H9 (cell line): ENCODE data around the gene IL18R1. TPM values are rescaled to one million over a fixed set of nuclear protein-coding genes. Genes with fewer than 3 reads are reported as not detected.

Source experiments
- DNase-seq: peaks from one replicate; pipeline ENCODE4 v3.0.0-alpha.2; 2017
- H2AFZ ChIP-seq: one replicate; pipeline ENCODE4 v1.6.1; 2013; ENCODE audit warnings: mild to moderate bottlenecking, low read length, control low read depth, moderate library complexity
- H2AK5ac ChIP-seq: 2 replicates; pipeline ENCODE4 v1.6.1; 2013; ENCODE audit warnings: low read length, control low read depth, mixed read lengths; ENCODE audit not compliant: insufficient read length
- H2BK120ac ChIP-seq: one replicate; pipeline ENCODE4 v1.6.1; 2013; ENCODE audit warnings: low read depth, mild to moderate bottlenecking, low read length, control low read depth, inconsistent platforms; ENCODE audit not compliant: poor library complexity, severe bottlenecking
- H2BK12ac ChIP-seq: 2 replicates; pipeline ENCODE4 v1.6.1; 2013; ENCODE audit warnings: low read length, control low read depth, mixed read lengths, low read depth; ENCODE audit not compliant: insufficient read length
- H2BK15ac ChIP-seq: 2 replicates; pipeline ENCODE4 v1.6.1; 2013; ENCODE audit warnings: low read depth, low read length, control low read depth
- H2BK20ac ChIP-seq: one replicate; pipeline ENCODE4 v1.6.1; 2013; ENCODE audit warnings: low read depth, mild to moderate bottlenecking, low read length, control low read depth, inconsistent platforms; ENCODE audit not compliant: poor library complexity, severe bottlenecking
- H2BK5ac ChIP-seq: 2 replicates; pipeline ENCODE4 v1.6.1; 2013; ENCODE audit warnings: low read length, control low read depth, mixed read lengths; ENCODE audit not compliant: insufficient read length
- H3K14ac ChIP-seq: 2 replicates; pipeline ENCODE4 v1.6.1; 2013; ENCODE audit warnings: low read length, control low read depth; ENCODE audit not compliant: insufficient read depth
- H3K18ac ChIP-seq: 2 replicates; pipeline ENCODE4 v1.6.1; 2013; ENCODE audit warnings: low read depth, mild to moderate bottlenecking, mixed read lengths, low read length, control low read depth; ENCODE audit not compliant: insufficient read length
- H3K23ac ChIP-seq: 2 replicates; pipeline ENCODE4 v1.6.1; 2013; ENCODE audit warnings: low read length, control low read depth, mixed read lengths, low read depth; ENCODE audit not compliant: insufficient read length
- H3K23me2 ChIP-seq: 2 replicates; pipeline ENCODE4 v1.6.1; 2013; ENCODE audit warnings: low read depth, mild to moderate bottlenecking, mixed read lengths, low read length, control low read depth; ENCODE audit not compliant: insufficient read length, poor library complexity, severe bottlenecking
- H3K27ac ChIP-seq: 2 replicates; pipeline ENCODE4 v1.5.1; 2013; ENCODE audit warnings: low read length, control low read depth, mixed read lengths, low read depth; ENCODE audit not compliant: insufficient read length
- H3K27me3 ChIP-seq: 2 replicates; pipeline ENCODE4 v1.6.1; 2013; ENCODE audit warnings: low read length, control low read depth, inconsistent platforms; ENCODE audit not compliant: insufficient read depth
- H3K4ac ChIP-seq: 2 replicates; pipeline ENCODE4 v1.6.1; 2013; ENCODE audit warnings: low read depth, mild to moderate bottlenecking, control low read depth, inconsistent platforms, low read length, moderate library complexity
- H3K4me1 ChIP-seq: 2 replicates; pipeline ENCODE4 v1.6.1; 2013; ENCODE audit warnings: low read length, control low read depth, inconsistent platforms; ENCODE audit not compliant: insufficient read depth
- H3K4me2 ChIP-seq: 2 replicates; pipeline ENCODE4 v1.6.1; 2013; ENCODE audit warnings: low read length, control low read depth, mixed read lengths; ENCODE audit not compliant: insufficient read length, insufficient read depth
- H3K56ac ChIP-seq: 2 replicates; pipeline ENCODE4 v1.6.1; 2013; ENCODE audit warnings: low read depth, mild to moderate bottlenecking, mixed read lengths, low read length, control low read depth; ENCODE audit not compliant: insufficient read length
- H3K79me1 ChIP-seq: 2 replicates; pipeline ENCODE4 v1.6.1; 2013; ENCODE audit warnings: low read depth, mild to moderate bottlenecking, moderate library complexity, low read length, control low read depth, inconsistent platforms; ENCODE audit not compliant: insufficient read depth, poor library complexity, severe bottlenecking
- H3K79me2 ChIP-seq: 2 replicates; pipeline ENCODE4 v1.6.1; 2013; ENCODE audit warnings: low read length, control low read depth, inconsistent platforms; ENCODE audit not compliant: insufficient read depth
- H3K9ac ChIP-seq: 2 replicates; pipeline ENCODE4 v1.6.1; 2013; ENCODE audit warnings: low read length, control low read depth, mixed read lengths; ENCODE audit not compliant: insufficient read length; ENCODE audit errors: extremely low read depth
- H3K9me3 ChIP-seq: one replicate; pipeline ENCODE4 v1.6.1; 2013; ENCODE audit warnings: low read depth, low read length, inconsistent platforms; ENCODE audit not compliant: control insufficient read depth
- H3T11ph ChIP-seq: one replicate; pipeline ENCODE4 v1.6.1; 2013; ENCODE audit warnings: mild to moderate bottlenecking, low read length, control low read depth, inconsistent platforms
- H4K20me1 ChIP-seq: one replicate; pipeline ENCODE4 v1.6.1; 2013; ENCODE audit not compliant: control insufficient read depth, insufficient read length, insufficient read depth
- H4K5ac ChIP-seq: 2 replicates; pipeline ENCODE4 v1.6.1; 2013; ENCODE audit warnings: low read depth, mild to moderate bottlenecking, mixed read lengths, low read length, control low read depth; ENCODE audit not compliant: insufficient read length
- H4K8ac ChIP-seq: replicated peaks from 2 replicates; pipeline ENCODE4 v1.6.1; 2013; ENCODE audit warnings: low read length, control low read depth, mixed read lengths, low read depth; ENCODE audit not compliant: insufficient read length
- H4K91ac ChIP-seq: 2 replicates; pipeline ENCODE4 v1.6.1; 2013; ENCODE audit warnings: low read depth, mild to moderate bottlenecking, moderate library complexity, mixed read lengths, low read length, control low read depth; ENCODE audit not compliant: insufficient read length
- H3K27ac Mint-ChIP-seq, 3 experiments: 2 replicates in 2 of 3; 3 replicates in 1 of 3; pipeline ENCODE4 v1.8.0; 2020 to 2021; ENCODE audit warnings: mixed read lengths in 3 of 3, mild to moderate bottlenecking in 1 of 3, moderate library complexity in 1 of 3
- H3K27me3 Mint-ChIP-seq: 2 replicates; pipeline ENCODE4 v1.8.0; 2021; ENCODE audit warnings: low read depth, mild to moderate bottlenecking, moderate library complexity, mixed read lengths
- H3K36me3 Mint-ChIP-seq, 3 experiments: 2 replicates in 2 of 3; 3 replicates in 1 of 3; pipeline ENCODE4 v1.8.0; 2020 to 2021; ENCODE audit warnings: low read depth in 3 of 3, mixed read lengths in 3 of 3; ENCODE audit not compliant: insufficient read depth in 1 of 3
- H3K4me1 Mint-ChIP-seq, 2 experiments: 2 replicates each; pipeline ENCODE4 v1.8.0; 2020; ENCODE audit warnings: mixed read lengths in 2 of 2
- H3K4me3 Mint-ChIP-seq, 2 experiments: 2 replicates in 1 of 2; 3 replicates in 1 of 2; pipeline ENCODE4 v1.8.0; 2020 to 2021; ENCODE audit warnings: mild to moderate bottlenecking in 2 of 2, mixed read lengths in 2 of 2, moderate library complexity in 1 of 2
- H3K9me3 Mint-ChIP-seq, 2 experiments: 2 replicates in 1 of 2; 3 replicates in 1 of 2; pipeline ENCODE4 v1.8.0; 2020; ENCODE audit warnings: mild to moderate bottlenecking in 2 of 2, mixed read lengths in 2 of 2, moderate library complexity in 1 of 2
- CTCF ChIP-seq: fragments of 200-600 bp; sonication (generic); conservative IDR thresholded peaks from 3 replicates; pipeline ENCODE4 v1.8.0; 2021; ENCODE audit warnings: antibody characterized with exemption, mild to moderate bottlenecking
- WGBS: extraction: QIAGEN DNeasy Blood & Tissue Kit; methylation state at CpG from one replicate; pipeline ENCODE4 v1.1.7; 2013; ENCODE audit warnings: missing lambda C conversion rate, low lambda C conversion rate, mixed read lengths; ENCODE audit not compliant: insufficient read length; ENCODE audit errors: extremely low coverage; 5-methylcytosine and 5-hydroxymethylcytosine counted together
- total RNA-seq: library from RNA; stranded (reverse); gene quantifications from 2 replicates; pipeline ENCODE4 v1.2.1, GENCODE V29; 2021

The IL18R1 gene
- total RNA-seq, 1 experiment from 2014 or later = not detected

- Histone ChIP-seq H3T11ph (no peak overlapping the region), H4K8ac (no peak overlapping the region), H2BK5ac (no peak overlapping the region), H3K23me2 (no peaks in the 10 kb centered on the region), H3K18ac (no peak overlapping the region), H3K79me2 (no peaks in the 10 kb centered on the region), H3K23ac (no peak overlapping the region), H3K4me1 (no peaks in the 10 kb centered on the region), H4K91ac (no peak overlapping the region), H3K4ac (no peak overlapping the region), H2AFZ (no peak overlapping the region), H3K56ac (no peak overlapping the region), H3K27me3 (no peaks in the 10 kb centered on the region), H2AK5ac (no peak overlapping the region), H3K27ac (no peak overlapping the region), H3K9me3 (no peaks in the 10 kb centered on the region), H2BK20ac (no peak overlapping the region), H4K5ac (no peak overlapping the region), H3K14ac (no peak overlapping the region), H2BK15ac (no peak overlapping the region), H3K79me1 (no peaks in the 10 kb centered on the region), H3K9ac (no peak overlapping the region), H4K20me1 (no peaks in the 10 kb centered on the region), H3K4me2 (no peak overlapping the region), H2BK12ac (no peak overlapping the region), H2BK120ac (no peak overlapping the region)
- H3K36me3 Mint-ChIP-seq = no peaks in the 10 kb centered on the region
- no peak for DNase-seq
- WGBS = no CpG with 5 or more reads among the region's 1 CpG
- no peaks in the 10 kb centered on the region for H3K9me3 Mint-ChIP-seq
- H3K4me3 Mint-ChIP-seq = no peak overlapping the region
- H3K27me3 Mint-ChIP-seq = peaks cover 18% of the 10 kb centered on the region
- no peak for TF ChIP-seq CTCF
- 0 out of 4 replicates have a peak, but pooled peaks cover under 1% of the 10 kb centered on the region in 2 experiments for H3K4me1 Mint-ChIP-seq
- no peak overlapping the region for H3K27ac Mint-ChIP-seq
These were observed 5.3 kb upstream of the IL18R1 start for GRCh38 chr2:102350137-102350793.
